Liver (tissue), 9 donors: ENCODE results near the gene PERCC1. TPM values are rescaled to one million over a fixed set of nuclear protein-coding genes. Genes with fewer than 3 reads are reported as not detected.

Source experiments
- DNase-seq: peaks from one replicate; pipeline ENCODE4 v3.0.0-alpha.2; 2017; ENCODE audit warnings: low spot score
- H3K27ac ChIP-seq, 2 donors: one replicate each; pipeline ENCODE4 v1.7.0; 2013; ENCODE audit warnings: inconsistent platforms in 2 of 2, low read length in 2 of 2, control low read depth in 1 of 2, low read depth in 1 of 2, mild to moderate bottlenecking in 1 of 2
- H3K27me3 ChIP-seq, 4 donors: one replicate each; pipeline versions ENCODE4 v1.6.1 to v1.7.0; 2013; ENCODE audit warnings: low read length in 3 of 4, inconsistent platforms in 1 of 4, mild to moderate bottlenecking in 1 of 4, moderate library complexity in 1 of 4; ENCODE audit not compliant: control insufficient read depth in 4 of 4, insufficient read depth in 4 of 4
- H3K36me3 ChIP-seq, 4 donors: one replicate each; pipeline versions ENCODE4 v1.6.1 to v1.7.0; 2013; ENCODE audit warnings: low read length in 3 of 4, mild to moderate bottlenecking in 3 of 4, low read depth in 1 of 4, moderate library complexity in 1 of 4; ENCODE audit not compliant: control insufficient read depth in 4 of 4, insufficient read depth in 3 of 4
- H3K4me1 ChIP-seq, 4 donors: one replicate each; pipeline versions ENCODE4 v1.6.1 to v1.7.0; 2013; ENCODE audit warnings: low read length in 3 of 4, mild to moderate bottlenecking in 3 of 4, moderate library complexity in 1 of 4; ENCODE audit not compliant: control insufficient read depth in 4 of 4, insufficient read depth in 4 of 4
- H3K4me3 ChIP-seq, 3 donors: one replicate each; pipeline versions ENCODE4 v1.6.1 to v1.7.0; 2013; ENCODE audit warnings: low read length in 3 of 3, control low read depth in 1 of 3, low read depth in 1 of 3, mild to moderate bottlenecking in 1 of 3
- H3K9ac ChIP-seq, 2 donors: one replicate each; pipeline ENCODE4 v1.7.0; 2013; ENCODE audit warnings: low read length in 2 of 2, mild to moderate bottlenecking in 2 of 2, moderate library complexity in 2 of 2, control low read depth in 1 of 2, low read depth in 1 of 2
- H3K9me3 ChIP-seq, 4 donors: one replicate each; pipeline versions ENCODE4 v1.6.1 to v1.7.0; 2013; ENCODE audit warnings: low read length in 3 of 4; ENCODE audit not compliant: control insufficient read depth in 4 of 4
- EGR1 ChIP-seq, 2 donors: IDR thresholded peaks; 2 replicates each; pipeline ENCODE4 v1.6.1; 2016 to 2018; ENCODE audit warnings: antibody characterized with exemption in 2 of 2, low read depth in 2 of 2
- GABPA ChIP-seq, 2 donors: IDR thresholded peaks in 1 of 2; conservative IDR thresholded peaks in 1 of 2; 2 replicates each; pipeline ENCODE4 v1.6.1; 2016; ENCODE audit warnings: antibody characterized with exemption in 2 of 2, mild to moderate bottlenecking in 1 of 2, moderate library complexity in 1 of 2
- HNF4A ChIP-seq, 2 donors: conservative IDR thresholded peaks; 2 replicates each; pipeline ENCODE4 v1.6.1; 2016; ENCODE audit warnings: antibody characterized with exemption in 2 of 2, mild to moderate bottlenecking in 2 of 2
- HNF4G ChIP-seq: IDR thresholded peaks from 2 replicates; pipeline ENCODE4 v1.6.1; 2016; ENCODE audit warnings: antibody characterized with exemption
- JUND ChIP-seq, 2 donors: IDR thresholded peaks; 2 replicates each; pipeline ENCODE4 v1.6.1; 2016; ENCODE audit warnings: antibody characterized with exemption in 2 of 2
- NR2F2 ChIP-seq: IDR thresholded peaks from 2 replicates; pipeline ENCODE4 v1.6.1; 2016; ENCODE audit warnings: antibody characterized with exemption
- RAD21 ChIP-seq, 2 donors: IDR thresholded peaks; 2 replicates each; pipeline ENCODE4 v1.6.1; 2016; ENCODE audit warnings: antibody characterized with exemption in 2 of 2, mild to moderate bottlenecking in 2 of 2
- RXRA ChIP-seq, 2 donors: IDR thresholded peaks; 2 replicates each; pipeline ENCODE4 v1.6.1; 2017 to 2018; ENCODE audit warnings: antibody characterized with exemption in 2 of 2, mild to moderate bottlenecking in 1 of 2
- SP1 ChIP-seq: IDR thresholded peaks from 2 replicates; pipeline ENCODE4 v1.6.1; 2018; ENCODE audit warnings: antibody characterized with exemption, mild to moderate bottlenecking
- TAF1 ChIP-seq: conservative IDR thresholded peaks from 2 replicates; pipeline ENCODE4 v1.6.1; 2016; ENCODE audit warnings: antibody characterized with exemption, mild to moderate bottlenecking
- YY1 ChIP-seq: IDR thresholded peaks from 2 replicates; pipeline ENCODE4 v1.6.1; 2016; ENCODE audit warnings: antibody characterized with exemption, mild to moderate bottlenecking
- WGBS: extraction: QIAGEN DNeasy Blood & Tissue Kit; methylation state at CpG from one replicate; pipeline ENCODE4 v1.1.7; 2013; 5-methylcytosine and 5-hydroxymethylcytosine counted together
- polyA plus RNA-seq, 2 donors: library from polyadenylated mRNA; stranded (reverse) in 1 of 2; unstranded in 1 of 2; fragments of 200-250 nt in 1 of 2; fragments of >200 nt in 1 of 2; fragmentation: Nextera tagmentation in 1 of 2; extraction: Ambion mirVana in 1 of 2; gene quantifications; one replicate each; pipeline versions ENCODE4 v1.2.1 to v1.2.3, GENCODE V29; 2013 to 2015
- total RNA-seq, 2 donors: library from RNA; depleted of rRNA; stranded (reverse); fragments of >200 nt; gene quantifications; one replicate each; pipeline ENCODE4 v1.2.3, GENCODE V29; 2014
- TF ChIP-seq, protein P1 (sequence below): IDR thresholded peaks from 2 replicates; pipeline ENCODE4 v1.6.1; 2016; ENCODE audit warnings: antibody characterized with exemption
- TF ChIP-seq, protein P2 (sequence below): fragments of 150-350 bp; IDR thresholded peaks from 2 replicates; pipeline ENCODE4 v1.5.1; 2017; ENCODE audit warnings: improper control_type of control experiment, low read depth, low read length; ENCODE audit not compliant: missing input control
- TF ChIP-seq, protein P3 (sequence below): IDR thresholded peaks from 2 replicates; pipeline ENCODE4 v1.6.1; 2016; ENCODE audit warnings: antibody characterized with exemption
- TF ChIP-seq, protein P4 (sequence below): IDR thresholded peaks from 2 replicates; pipeline ENCODE4 v1.6.1; 2016; ENCODE audit warnings: antibody characterized with exemption
- donor health status: healthy.
- donor health status: healthy.
- donor health status: healthy.
- donor health status: healthy.
- donor health status: healthy.

PERCC1 gene
- total and polyA plus RNA-seq, 4 donors: 0.50 to 4.7 TPM; not detected in 2

DNA sequence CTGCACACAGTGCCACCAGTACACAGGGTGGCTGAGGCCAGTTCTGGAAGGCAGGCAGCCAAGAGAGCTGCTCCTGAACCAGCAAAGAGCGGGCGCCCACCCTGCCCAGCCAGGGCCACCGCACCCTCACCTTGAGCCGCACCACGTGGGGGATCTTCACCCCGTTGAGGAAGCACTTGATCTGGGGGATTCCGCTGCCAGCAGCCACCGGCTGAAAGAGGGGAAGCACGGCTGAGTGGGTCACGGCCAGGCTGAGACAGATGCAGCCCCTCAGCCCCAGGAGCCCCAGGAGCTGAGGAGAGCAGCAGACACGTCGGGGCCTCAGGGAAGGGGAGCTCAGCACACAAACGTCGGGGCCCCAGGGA lies 28.1 kb downstream of the PERCC1 start:
- DNase-seq: no peak

DNA sequence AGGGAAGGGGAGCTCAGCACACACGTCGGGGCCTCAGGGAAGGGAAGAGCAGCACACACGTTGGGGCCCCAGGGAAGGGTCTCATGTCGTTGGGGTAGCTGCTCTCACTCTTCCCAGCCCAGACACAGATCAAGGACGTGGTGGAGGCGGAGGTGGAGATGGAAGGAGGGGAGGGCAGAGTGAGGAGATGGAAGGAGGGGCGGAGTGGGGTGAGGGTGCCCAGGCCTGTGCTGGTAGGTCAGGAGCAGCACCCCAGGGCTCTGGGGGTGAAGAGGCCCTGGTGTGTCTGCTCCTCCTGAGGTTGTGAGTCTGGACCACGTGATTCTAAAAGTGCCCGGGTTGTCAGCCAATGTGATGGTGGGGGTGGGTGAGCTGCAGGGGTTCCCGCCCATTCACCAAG lies 29.1 kb downstream of the PERCC1 start:
- no peaks in the 10 kb centered on the region for H3K4me1 ChIP-seq
- H3K27ac ChIP-seq: no peak overlapping the region
- H3K4me3 ChIP-seq: no peak overlapping the region
- WGBS: 93% methylated on average over 10 of the region's 10 CpGs
- H3K9me3 ChIP-seq: no peaks in the 10 kb centered on the region
- no peak for DNase-seq
- peaks cover 0 to 37% (median 7%) of the 10 kb centered on the region in 4 donors for H3K36me3 ChIP-seq
- no peak for TF ChIP-seq NR2F2
- no peak for TF ChIP-seq EGR1 (IDR thresholded peaks at IDR 0.05; ENCODE audit: low read depth in 2 of 2)
- no peak for TF ChIP-seq RXRA (IDR thresholded peaks at IDR 0.05)
- TF ChIP-seq, protein P1, sequence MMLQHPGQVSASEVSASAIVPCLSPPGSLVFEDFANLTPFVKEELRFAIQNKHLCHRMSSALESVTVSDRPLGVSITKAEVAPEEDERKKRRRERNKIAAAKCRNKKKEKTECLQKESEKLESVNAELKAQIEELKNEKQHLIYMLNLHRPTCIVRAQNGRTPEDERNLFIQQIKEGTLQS: no peak
- TF ChIP-seq YY1: no peak
- no peak for TF ChIP-seq TAF1
- TF ChIP-seq, protein P2, sequence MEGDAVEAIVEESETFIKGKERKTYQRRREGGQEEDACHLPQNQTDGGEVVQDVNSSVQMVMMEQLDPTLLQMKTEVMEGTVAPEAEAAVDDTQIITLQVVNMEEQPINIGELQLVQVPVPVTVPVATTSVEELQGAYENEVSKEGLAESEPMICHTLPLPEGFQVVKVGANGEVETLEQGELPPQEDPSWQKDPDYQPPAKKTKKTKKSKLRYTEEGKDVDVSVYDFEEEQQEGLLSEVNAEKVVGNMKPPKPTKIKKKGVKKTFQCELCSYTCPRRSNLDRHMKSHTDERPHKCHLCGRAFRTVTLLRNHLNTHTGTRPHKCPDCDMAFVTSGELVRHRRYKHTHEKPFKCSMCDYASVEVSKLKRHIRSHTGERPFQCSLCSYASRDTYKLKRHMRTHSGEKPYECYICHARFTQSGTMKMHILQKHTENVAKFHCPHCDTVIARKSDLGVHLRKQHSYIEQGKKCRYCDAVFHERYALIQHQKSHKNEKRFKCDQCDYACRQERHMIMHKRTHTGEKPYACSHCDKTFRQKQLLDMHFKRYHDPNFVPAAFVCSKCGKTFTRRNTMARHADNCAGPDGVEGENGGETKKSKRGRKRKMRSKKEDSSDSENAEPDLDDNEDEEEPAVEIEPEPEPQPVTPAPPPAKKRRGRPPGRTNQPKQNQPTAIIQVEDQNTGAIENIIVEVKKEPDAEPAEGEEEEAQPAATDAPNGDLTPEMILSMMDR: no peak
- no peak for TF ChIP-seq HNF4A (conservative IDR thresholded peaks at IDR 0.05)
- TF ChIP-seq SP1: no peak
- TF ChIP-seq JUND (IDR thresholded peaks at IDR 0.05): no peak
- TF ChIP-seq RAD21 (IDR thresholded peaks at IDR 0.05): no peak
- TF ChIP-seq, protein P3, sequence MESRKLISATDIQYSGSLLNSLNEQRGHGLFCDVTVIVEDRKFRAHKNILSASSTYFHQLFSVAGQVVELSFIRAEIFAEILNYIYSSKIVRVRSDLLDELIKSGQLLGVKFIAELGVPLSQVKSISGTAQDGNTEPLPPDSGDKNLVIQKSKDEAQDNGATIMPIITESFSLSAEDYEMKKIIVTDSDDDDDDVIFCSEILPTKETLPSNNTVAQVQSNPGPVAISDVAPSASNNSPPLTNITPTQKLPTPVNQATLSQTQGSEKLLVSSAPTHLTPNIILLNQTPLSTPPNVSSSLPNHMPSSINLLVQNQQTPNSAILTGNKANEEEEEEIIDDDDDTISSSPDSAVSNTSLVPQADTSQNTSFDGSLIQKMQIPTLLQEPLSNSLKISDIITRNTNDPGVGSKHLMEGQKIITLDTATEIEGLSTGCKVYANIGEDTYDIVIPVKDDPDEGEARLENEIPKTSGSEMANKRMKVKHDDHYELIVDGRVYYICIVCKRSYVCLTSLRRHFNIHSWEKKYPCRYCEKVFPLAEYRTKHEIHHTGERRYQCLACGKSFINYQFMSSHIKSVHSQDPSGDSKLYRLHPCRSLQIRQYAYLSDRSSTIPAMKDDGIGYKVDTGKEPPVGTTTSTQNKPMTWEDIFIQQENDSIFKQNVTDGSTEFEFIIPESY: no peak
- no peak for TF ChIP-seq GABPA (IDR thresholded peaks at IDR 0.05 in 1 of 2, conservative IDR thresholded peaks at IDR 0.05 in 1 of 2)
- TF ChIP-seq HNF4G: no peak
- TF ChIP-seq, protein P4, sequence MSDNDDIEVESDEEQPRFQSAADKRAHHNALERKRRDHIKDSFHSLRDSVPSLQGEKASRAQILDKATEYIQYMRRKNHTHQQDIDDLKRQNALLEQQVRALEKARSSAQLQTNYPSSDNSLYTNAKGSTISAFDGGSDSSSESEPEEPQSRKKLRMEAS: no peak
- H3K27me3 ChIP-seq: no peaks in the 10 kb centered on the region
- no peak overlapping the region for H3K9ac ChIP-seq

More for the DNA sequence above, 28.1 kb downstream of the PERCC1 start:
- no peak overlapping the region for H3K9ac ChIP-seq
- no peaks in the 10 kb centered on the region for H3K4me1 ChIP-seq
- WGBS: 87% methylated on average over 14 of the region's 14 CpGs
- no peak overlapping the region for H3K4me3 ChIP-seq
- H3K9me3 ChIP-seq: no peaks in the 10 kb centered on the region
- H3K27ac ChIP-seq: no peak overlapping the region
- TF ChIP-seq RXRA (IDR thresholded peaks at IDR 0.05) (no peak), EGR1 (IDR thresholded peaks at IDR 0.05; ENCODE audit: low read depth in 2 of 2) (no peak), JUND (IDR thresholded peaks at IDR 0.05) (no peak)
- TF ChIP-seq, protein P4: no peak
- H3K36me3 ChIP-seq: peaks cover 0 to 44% (median 7%) of the 10 kb centered on the region in 4 donors
- no peaks in the 10 kb centered on the region for H3K27me3 ChIP-seq
